GM23248 (cell line): ENCODE data around the gene HINT3. TPM values are rescaled to one million over a fixed set of nuclear protein-coding genes. Genes with fewer than 3 reads are reported as not detected.
A peak's percentile ranks its signal among the peaks of the same experiment; 100 is the strongest.

ENCODE experiments used
- DNase-seq: peaks from one replicate; pipeline ENCODE4 v3.0.0-alpha.2; 2015
- H2AFZ ChIP-seq: fragments of 200-600 bp; sonication (generic); 2 replicates; pipeline ENCODE4 v1.6.1; 2016; ENCODE audit warnings: antibody characterized with exemption
- H3F3A ChIP-seq: fragments of 200-600 bp; sonication (generic); 2 replicates; pipeline ENCODE4 v1.6.1; 2016; ENCODE audit warnings: mild to moderate bottlenecking, antibody characterized with exemption, mixed run types; ENCODE audit not compliant: insufficient read depth
- H3K27ac ChIP-seq: fragments of 200-600 bp; sonication (generic); 2 replicates; pipeline ENCODE4 v1.5.1; 2016; ENCODE audit warnings: mild to moderate bottlenecking
- H3K27me3 ChIP-seq: fragments of 200-600 bp; sonication (generic); replicated peaks from 2 replicates; pipeline ENCODE4 v1.6.1; 2016; ENCODE audit warnings: mild to moderate bottlenecking; ENCODE audit not compliant: insufficient read depth
- H3K36me3 ChIP-seq: fragments of 200-600 bp; sonication (generic); 2 replicates; pipeline ENCODE4 v1.6.1; 2016; ENCODE audit warnings: low read depth, mild to moderate bottlenecking
- H3K4me1 ChIP-seq: fragments of 200-600 bp; sonication (generic); 2 replicates; pipeline ENCODE4 v1.6.1; 2016; ENCODE audit warnings: mild to moderate bottlenecking; ENCODE audit not compliant: insufficient read depth
- H3K4me2 ChIP-seq: fragments of 200-600 bp; sonication (generic); one replicate; pipeline ENCODE4 v1.6.1; 2016; ENCODE audit warnings: mild to moderate bottlenecking; ENCODE audit not compliant: unreplicated experiment
- H3K4me3 ChIP-seq: fragments of 200-600 bp; sonication (generic); 2 replicates; pipeline ENCODE4 v1.5.1; 2016; ENCODE audit warnings: mild to moderate bottlenecking
- H3K79me2 ChIP-seq: fragments of 200-600 bp; sonication (generic); 2 replicates; pipeline ENCODE4 v1.6.1; 2016; ENCODE audit warnings: mild to moderate bottlenecking; ENCODE audit not compliant: insufficient read depth
- H3K9ac ChIP-seq: fragments of 200-600 bp; sonication (generic); 2 replicates; pipeline ENCODE4 v1.6.1; 2016; ENCODE audit warnings: mild to moderate bottlenecking
- H3K9me2 ChIP-seq: fragments of 200-600 bp; sonication (generic); 2 replicates; pipeline ENCODE4 v1.6.1; 2016; ENCODE audit warnings: mixed run types, mild to moderate bottlenecking, moderate library complexity; ENCODE audit not compliant: insufficient read depth
- H3K9me3 ChIP-seq: fragments of 200-600 bp; sonication (generic); one replicate; pipeline ENCODE4 v1.6.1; 2017; ENCODE audit warnings: low read depth
- H4K20me1 ChIP-seq: fragments of 200-600 bp; sonication (generic); 2 replicates; pipeline ENCODE4 v1.6.0; 2016; ENCODE audit not compliant: insufficient read depth
- EZH2 ChIP-seq: fragments of 200-600 bp; sonication (generic); IDR thresholded peaks from 2 replicates; pipeline ENCODE4 v1.6.1; 2018; ENCODE audit warnings: antibody characterized with exemption, mild to moderate bottlenecking; ENCODE audit not compliant: insufficient read depth, poor library complexity, severe bottlenecking
- EZH2phosphoT487 ChIP-seq: fragments of 200-600 bp; sonication (generic); IDR thresholded peaks from 2 replicates; pipeline ENCODE4 v1.6.1; 2018; ENCODE audit warnings: antibody characterized with exemption, moderate library complexity, mild to moderate bottlenecking, low read depth; ENCODE audit not compliant: insufficient read depth
- WGBS, 2 experiments: methylation state at CpG; one replicate each; pipeline ENCODE4 v1.1.6; 2015 to 2017; ENCODE audit warnings: low lambda C conversion rate in 2 of 2, low coverage in 1 of 2; ENCODE audit errors: missing lambda C conversion rate in 2 of 2; 5-methylcytosine and 5-hydroxymethylcytosine counted together
- in situ Hi-C: fragments of 300-500 bp; cut with MboI; formaldehyde crosslinking; loops from 2 replicates; pipeline ENCODE4 v1.15.0; 2020
- polyA plus RNA-seq: library from polyadenylated mRNA; unstranded; fragments of >200 nt; fragmentation: Nextera tagmentation; extraction: Ambion mirVana; gene quantifications from 2 replicates; pipeline ENCODE4 v1.2.1, GENCODE V29; 2016
- total RNA-seq: library from RNA; depleted of rRNA; stranded (reverse); fragments of >200 nt; shearing (Covaris generic); gene quantifications from 2 replicates; pipeline ENCODE4 v1.2.3, GENCODE V29; 2014

The HINT3 gene
- total and polyA plus RNA-seq, 2 experiments from 2014 or later: 7.0 to 20.5 TPM

- Histone ChIP-seq H3K27ac (peak overlapping the region; percentile 18; the same call in 1 of the 2 replicates), H3K27me3 (no peaks in the 10 kb centered on the region), H3F3A (peaks cover 27% of the 10 kb centered on the region), H3K9me2 (no peaks in the 10 kb centered on the region), H4K20me1 (no peaks in the 10 kb centered on the region), H3K9me3 (no peaks in the 10 kb centered on the region), H3K4me3 (peak overlapping the region; percentile 90), H3K79me2 (peaks cover 36% of the 10 kb centered on the region), H3K36me3 (no peaks in the 10 kb centered on the region), H3K4me2 (peak overlapping the region; percentile 97), H2AFZ (peak overlapping the region; percentile 99), H3K9ac (peak overlapping the region; percentile 80), H3K4me1 (peaks cover 29% of the 10 kb centered on the region)
- in situ Hi-C loops: no loop called here
- TF ChIP-seq EZH2 (no peak), EZH2phosphoT487 (no peak)
- WGBS, 2 experiments: 2 to 3% methylated on average over 3 of the region's 3 CpGs
- DNase-seq: no peak
Observed at GRCh38 chr6:125985979-125986300, 29.4 kb downstream of the HINT3 start.

- Histone ChIP-seq H3K9ac (peak within 1 kb of the TSS; percentile 80), H2AFZ (peak within 1 kb of the TSS; percentile 99), H3K27me3 (no peaks in the 10 kb centered on the region), H3K9me2 (no peaks in the 10 kb centered on the region), H4K20me1 (no peaks in the 10 kb centered on the region), H3K79me2 (peaks cover 40% of the 10 kb centered on the region), H3K4me3 (peak within 1 kb of the TSS; percentile 90), H3K4me1 (peaks cover 29% of the 10 kb centered on the region), H3K9me3 (no peaks in the 10 kb centered on the region), H3K36me3 (no peaks in the 10 kb centered on the region), H3F3A (peaks cover 27% of the 10 kb centered on the region), H3K4me2 (peak within 1 kb of the TSS; percentile 97), H3K27ac (peak within 1 kb of the TSS; percentile 18; the same call in 1 of the 2 replicates)
- in situ Hi-C loops: no loop called here
- WGBS, 2 experiments: 1 to 2% methylated on average over 51 to 52 of the region's 52 CpGs
- TF ChIP-seq EZH2phosphoT487 (no peak), EZH2 (no peak)
- DNase-seq: peak; percentile 95
Observed at GRCh38 chr6:125986301-125987025, 29.9 kb downstream of the HINT3 start, which contains the start of gene TRMT11. Gene TRMT11, plus strand, starts transcription at chr6:125986540. Its CDS starts 11 bp downstream, at chr6:125986551.

- peak overlapping the region; percentile 90 for H3K4me3 ChIP-seq
- H3K9me2 ChIP-seq: no peaks in the 10 kb centered on the region
- H3K9ac ChIP-seq: peak overlapping the region; percentile 80
- TF ChIP-seq EZH2 (no peak), EZH2phosphoT487 (no peak)
- H3K27me3 ChIP-seq: no peaks in the 10 kb centered on the region
- peaks cover 45% of the 10 kb centered on the region for H3K79me2 ChIP-seq
- WGBS, 2 experiments: 12 to 14% methylated on average over 10 of the region's 10 CpGs
- H2AFZ ChIP-seq: peak overlapping the region; percentile 99
- DNase-seq: no peak
- no peak overlapping the region for H3K27ac ChIP-seq
- H3K9me3 ChIP-seq: no peaks in the 10 kb centered on the region
- no peaks in the 10 kb centered on the region for H3K36me3 ChIP-seq
- no peaks in the 10 kb centered on the region for H4K20me1 ChIP-seq
- in situ Hi-C loops: no loop called here
- H3K4me2 ChIP-seq: peak overlapping the region; percentile 97
- peaks cover 29% of the 10 kb centered on the region for H3K4me1 ChIP-seq
- peaks cover 27% of the 10 kb centered on the region for H3F3A ChIP-seq
Observed at GRCh38 chr6:125987026-125987617, 30.6 kb downstream of the HINT3 start.

- Histone ChIP-seq H3K27ac (no peak overlapping the region), H3F3A (peaks cover 20% of the 10 kb centered on the region), H3K9me3 (no peaks in the 10 kb centered on the region), H2AFZ (no peak overlapping the region), H3K79me2 (peaks cover 56% of the 10 kb centered on the region), H3K4me2 (no peak overlapping the region), H3K9me2 (no peaks in the 10 kb centered on the region), H3K27me3 (no peaks in the 10 kb centered on the region), H3K4me3 (no peak overlapping the region), H4K20me1 (no peaks in the 10 kb centered on the region), H3K36me3 (no peaks in the 10 kb centered on the region), H3K9ac (no peak overlapping the region), H3K4me1 (peaks cover 22% of the 10 kb centered on the region)
- no peak for DNase-seq
- no peak for TF ChIP-seq EZH2phosphoT487
- TF ChIP-seq EZH2: no peak
- in situ Hi-C loops: no loop called here
Observed at GRCh38 chr6:125988280-125988679, 31.7 kb downstream of the HINT3 start.
